ENCODE data around the gene CHI3L1. TPM values are rescaled to one million over a fixed set of nuclear protein-coding genes. Genes with fewer than 3 reads are reported as not detected.
A peak's percentile ranks its signal among the peaks of the same experiment; 100 is the strongest.

CHI3L1 gene
- total RNA-seq, 3 donors from 2014 or later = 14.2 to 638 (median 426) TPM

DNA sequence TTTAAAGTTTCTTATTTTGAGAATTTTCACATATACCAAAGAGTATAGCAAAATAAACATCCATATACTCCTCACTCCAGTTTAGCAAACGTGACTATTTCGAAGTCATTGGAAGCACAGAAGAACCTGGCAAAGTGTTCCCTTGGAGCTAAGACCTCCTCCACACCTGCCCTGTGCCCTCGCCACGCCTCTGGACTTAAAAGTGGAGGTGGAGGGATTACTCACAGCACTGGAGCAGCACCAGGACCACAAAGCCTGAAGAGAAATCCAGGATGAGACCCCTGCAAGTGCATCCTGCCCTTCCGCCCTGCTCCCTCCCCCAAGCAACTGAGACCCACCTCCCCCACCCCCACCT is 436 bp downstream of the CHI3L1 start:
- intact Hi-C loops (cut with DNase I; ENCODE audit: low total_unique reads) = no loop called here
- no peak for DNase-seq (ENCODE audit: low spot score in 2 of 2)
- no peaks in the 10 kb centered on the region for H3K27me3 ChIP-seq

DNA sequence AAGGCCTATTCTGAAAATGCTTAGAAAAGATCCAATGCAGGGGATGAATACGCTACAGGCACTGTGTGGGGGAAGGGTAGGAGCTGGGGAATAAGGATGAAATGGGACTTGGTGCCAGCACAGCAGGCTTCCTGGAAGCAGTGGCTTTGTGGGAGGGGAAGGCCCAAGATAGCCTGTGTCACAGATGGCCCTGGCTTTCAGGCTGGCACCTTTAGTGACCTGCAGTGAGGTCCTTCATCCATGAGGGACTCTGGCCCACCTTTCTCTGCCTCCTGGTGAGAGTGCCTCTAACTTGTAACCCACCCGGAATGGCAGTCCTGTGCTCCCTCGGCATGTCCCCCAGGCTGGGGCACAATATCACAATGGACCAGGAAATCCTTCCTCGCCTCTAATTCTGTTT is 919 bp downstream of the CHI3L1 start:
- H3K4me3 ChIP-seq = peak overlapping the region in 2 of 3 donors; percentile 16 to 65

More for the DNA sequence above, 436 bp downstream of the CHI3L1 start:
- no peaks in the 10 kb centered on the region for H3K36me3 ChIP-seq
- H3K27ac ChIP-seq = peak overlapping the region; percentile 86 to 93
- no peaks in the 10 kb centered on the region for H3K9me3 ChIP-seq
- H3K4me1 ChIP-seq = peaks cover 3 to 14% of the 10 kb centered on the region in 2 donors
- peak overlapping the region in 2 of 3 donors; percentile 22 to 65 for H3K4me3 ChIP-seq
- TF ChIP-seq, protein P1, sequence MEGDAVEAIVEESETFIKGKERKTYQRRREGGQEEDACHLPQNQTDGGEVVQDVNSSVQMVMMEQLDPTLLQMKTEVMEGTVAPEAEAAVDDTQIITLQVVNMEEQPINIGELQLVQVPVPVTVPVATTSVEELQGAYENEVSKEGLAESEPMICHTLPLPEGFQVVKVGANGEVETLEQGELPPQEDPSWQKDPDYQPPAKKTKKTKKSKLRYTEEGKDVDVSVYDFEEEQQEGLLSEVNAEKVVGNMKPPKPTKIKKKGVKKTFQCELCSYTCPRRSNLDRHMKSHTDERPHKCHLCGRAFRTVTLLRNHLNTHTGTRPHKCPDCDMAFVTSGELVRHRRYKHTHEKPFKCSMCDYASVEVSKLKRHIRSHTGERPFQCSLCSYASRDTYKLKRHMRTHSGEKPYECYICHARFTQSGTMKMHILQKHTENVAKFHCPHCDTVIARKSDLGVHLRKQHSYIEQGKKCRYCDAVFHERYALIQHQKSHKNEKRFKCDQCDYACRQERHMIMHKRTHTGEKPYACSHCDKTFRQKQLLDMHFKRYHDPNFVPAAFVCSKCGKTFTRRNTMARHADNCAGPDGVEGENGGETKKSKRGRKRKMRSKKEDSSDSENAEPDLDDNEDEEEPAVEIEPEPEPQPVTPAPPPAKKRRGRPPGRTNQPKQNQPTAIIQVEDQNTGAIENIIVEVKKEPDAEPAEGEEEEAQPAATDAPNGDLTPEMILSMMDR (IDR thresholded peaks at IDR 0.05) = no peak
- TF ChIP-seq POLR2A (IDR thresholded peaks at IDR 0.05) = no peak
- TF ChIP-seq POLR2AphosphoS5 (IDR thresholded peaks at IDR 0.05) = no peak

DNA sequence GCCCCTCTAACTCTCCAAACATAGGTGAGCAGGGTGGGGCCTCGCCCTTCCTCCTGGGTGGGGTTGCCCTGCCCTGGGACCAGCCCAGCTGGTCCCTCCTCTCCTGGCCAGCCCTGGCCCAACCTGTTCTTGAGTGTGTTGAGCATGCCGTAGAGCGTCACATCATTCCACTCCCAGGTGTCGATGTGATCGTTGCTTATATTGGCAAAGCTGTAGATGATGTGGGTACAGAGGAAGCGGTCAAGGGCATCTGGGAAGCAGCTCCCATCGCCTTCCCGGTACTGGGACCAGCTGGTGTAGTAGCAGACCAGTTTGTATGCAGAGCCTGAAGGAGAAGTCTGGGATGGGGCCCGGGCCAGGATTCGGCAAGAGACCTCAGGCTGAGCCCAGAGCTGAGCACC is 1.4 kb downstream of the CHI3L1 start:
- DNase-seq (ENCODE audit: low spot score in 2 of 2) = no peak
- intact Hi-C loops (cut with DNase I; ENCODE audit: low total_unique reads) = no loop called here
- H3K4me3 ChIP-seq = peak overlapping the region in 2 of 3 donors; percentile 16 to 65

More for the DNA sequence above, 919 bp downstream of the CHI3L1 start:
- DNase-seq (ENCODE audit: low spot score in 2 of 2) = no peak
- intact Hi-C loops (cut with DNase I; ENCODE audit: low total_unique reads) = no loop called here
- Histone ChIP-seq H3K36me3 (no peaks in the 10 kb centered on the region), H3K27me3 (no peaks in the 10 kb centered on the region), H3K4me1 (peaks cover 3 to 14% of the 10 kb centered on the region in 2 donors), H3K9me3 (no peaks in the 10 kb centered on the region), H3K27ac (peak overlapping the region; percentile 86 to 93)
- TF ChIP-seq POLR2AphosphoS5 (IDR thresholded peaks at IDR 0.05) = no peak

DNA sequence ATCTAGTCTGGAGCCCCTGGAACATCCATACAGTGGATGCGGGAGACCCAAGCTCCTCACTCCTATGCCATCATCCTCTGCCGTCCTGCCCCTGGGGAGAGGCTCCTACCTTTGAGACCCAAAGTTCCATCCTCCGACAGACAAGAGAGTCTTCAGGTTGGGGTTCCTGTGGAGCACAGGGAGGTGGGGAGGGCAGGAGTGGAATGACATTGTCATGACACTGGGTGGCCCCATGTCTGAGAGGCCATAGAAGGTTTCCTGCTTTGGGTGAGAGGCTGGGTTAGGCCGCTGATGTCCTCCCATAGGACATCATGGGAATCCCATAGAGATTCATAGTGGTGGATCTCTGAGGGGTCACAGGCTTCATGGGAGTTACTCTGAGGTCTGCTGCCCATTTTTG is 2.0 kb downstream of the CHI3L1 start:
- peak in 1 of 2 donors; percentile 28 for DNase-seq (ENCODE audit: low spot score in 2 of 2)
- TF ChIP-seq, protein P1 (IDR thresholded peaks at IDR 0.05) = no peak
- H3K4me3 ChIP-seq = peak overlapping the region in 1 of 3 donors; percentile 65
- intact Hi-C loops (cut with DNase I; ENCODE audit: low total_unique reads) = no loop called here
- peaks cover 0 to 14% of the 10 kb centered on the region in 2 donors for H3K4me1 ChIP-seq
- peak overlapping the region; percentile 86 to 93 for H3K27ac ChIP-seq
- H3K9me3 ChIP-seq = no peaks in the 10 kb centered on the region
- no peaks in the 10 kb centered on the region for H3K27me3 ChIP-seq
- H3K36me3 ChIP-seq = no peaks in the 10 kb centered on the region

More for the DNA sequence above, 1.4 kb downstream of the CHI3L1 start:
- H3K36me3 ChIP-seq = no peaks in the 10 kb centered on the region
- H3K9me3 ChIP-seq = no peaks in the 10 kb centered on the region
- H3K27me3 ChIP-seq = no peaks in the 10 kb centered on the region
- TF ChIP-seq, protein P1 (IDR thresholded peaks at IDR 0.05) = no peak
- TF ChIP-seq POLR2A (IDR thresholded peaks at IDR 0.05) (no peak), POLR2AphosphoS5 (IDR thresholded peaks at IDR 0.05) (no peak)
- H3K4me1 ChIP-seq = peaks cover 0 to 14% of the 10 kb centered on the region in 2 donors
- H3K27ac ChIP-seq = peak overlapping the region; percentile 86 to 93

DNA sequence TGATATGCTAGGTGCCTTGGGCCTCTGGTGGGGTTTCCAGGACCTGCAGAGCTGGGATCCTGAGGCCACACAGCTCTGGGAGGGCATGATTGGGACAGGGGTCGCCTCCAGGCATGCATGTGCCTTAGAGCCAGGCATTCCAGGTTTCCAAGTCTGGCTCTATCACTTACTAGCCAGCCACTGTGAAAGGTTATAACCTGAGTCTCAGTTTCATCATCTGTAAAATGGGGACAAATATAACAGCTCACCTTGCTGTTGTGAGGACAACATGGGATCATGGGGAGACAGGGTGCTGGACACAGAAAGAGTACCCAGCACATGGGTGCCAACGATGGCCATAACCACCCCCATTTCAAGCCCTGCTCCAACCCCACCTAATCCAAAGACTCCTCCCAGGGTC is 2.7 kb downstream of the CHI3L1 start:
- H3K9me3 ChIP-seq = no peaks in the 10 kb centered on the region
- H3K4me1 ChIP-seq = peaks cover 0 to 14% of the 10 kb centered on the region in 2 donors
- no peaks in the 10 kb centered on the region for H3K36me3 ChIP-seq
- TF ChIP-seq, protein P1 (IDR thresholded peaks at IDR 0.05) = no peak
- no peak for TF ChIP-seq POLR2AphosphoS5 (IDR thresholded peaks at IDR 0.05)
- no peak for TF ChIP-seq POLR2A (IDR thresholded peaks at IDR 0.05)
- peak overlapping the region; percentile 86 to 93 for H3K27ac ChIP-seq
- H3K27me3 ChIP-seq = no peaks in the 10 kb centered on the region
- H3K4me3 ChIP-seq = peak overlapping the region in 1 of 3 donors; percentile 65
- intact Hi-C loops (cut with DNase I; ENCODE audit: low total_unique reads) = no loop called here
- no peak for DNase-seq (ENCODE audit: low spot score in 2 of 2)
